PC-9 (cell line): ENCODE results near the gene RTBDN. TPM values are rescaled to one million over a fixed set of nuclear protein-coding genes. Genes with fewer than 3 reads are reported as not detected.

Experiments used
- BruUV-seq: library from RNA; stranded (reverse); fragments of 400-500 nt; replicated peaks from 2 replicates; lab custom pipeline; 2021; lab: Mats Ljungman, UMichigan
- CTCF ChIA-PET: fragments of 300-600 bp; sonication (Branson Sonifier 250); formaldehyde crosslinking; loops from one replicate; lab custom pipeline; 2022; ENCODE audit warnings: antibody characterized with exemption; lab: Charles Lee
- POLR2A ChIA-PET: fragments of 300-600 bp; sonication (Branson Sonifier 250); formaldehyde crosslinking; loops from one replicate; lab custom pipeline; 2022; ENCODE audit warnings: antibody characterized with exemption; ENCODE audit not compliant: unreplicated experiment; lab: Charles Lee
- DNase-seq, 2 experiments: peaks; one replicate each; pipeline versions ENCODE4 v3.0.0 to v3.0.0-alpha.2; 2015 to 2022; ENCODE audit warnings: mixed read lengths in 1 of 2
- H2AFZ ChIP-seq: fragments of 200-600 bp; sonication (generic); 2 replicates; pipeline ENCODE4 v1.8.1; 2017; ENCODE audit warnings: antibody characterized with exemption
- H3F3A ChIP-seq: fragments of 200-600 bp; sonication (generic); 2 replicates; pipeline ENCODE4 v1.8.1; 2017; ENCODE audit warnings: antibody characterized with exemption, mild to moderate bottlenecking, low read depth; ENCODE audit not compliant: insufficient read depth
- H3K27ac ChIP-seq: fragments of 200-600 bp; sonication (generic); 2 replicates; pipeline ENCODE4 v1.6.1; 2016; ENCODE audit warnings: mixed run types
- H3K27me3 ChIP-seq: fragments of 200-600 bp; sonication (generic); 2 replicates; pipeline ENCODE4 v1.6.1; 2016; ENCODE audit warnings: low read depth, mixed run types; ENCODE audit not compliant: insufficient read depth
- H3K36me3 ChIP-seq: fragments of 200-600 bp; sonication (generic); 2 replicates; pipeline ENCODE4 v1.6.1; 2016; ENCODE audit warnings: low read depth, mixed run types
- H3K4me1 ChIP-seq: fragments of 200-600 bp; sonication (generic); replicated peaks from 2 replicates; pipeline ENCODE4 v1.6.1; 2016; ENCODE audit warnings: mixed run types; ENCODE audit not compliant: insufficient read depth
- H3K4me2 ChIP-seq: fragments of 200-600 bp; sonication (generic); 2 replicates; pipeline ENCODE4 v1.6.1; 2017; ENCODE audit warnings: mixed run types
- H3K4me3 ChIP-seq: fragments of 200-600 bp; sonication (generic); 2 replicates; pipeline ENCODE4 v1.6.1; 2016; ENCODE audit warnings: mixed run types
- H3K79me2 ChIP-seq: fragments of 200-600 bp; sonication (generic); 2 replicates; pipeline ENCODE4 v1.6.1; 2017; ENCODE audit warnings: low read depth, mixed run types
- H3K9me2 ChIP-seq: fragments of 200-600 bp; sonication (generic); 2 replicates; pipeline ENCODE4 v1.8.1; 2017; ENCODE audit warnings: mild to moderate bottlenecking; ENCODE audit not compliant: insufficient read depth
- H3K9me3 ChIP-seq: fragments of 200-600 bp; sonication (generic); 2 replicates; pipeline ENCODE4 v1.8.1; 2016; ENCODE audit warnings: low read depth; ENCODE audit not compliant: insufficient read depth
- H4K20me1 ChIP-seq: fragments of 200-600 bp; sonication (generic); 2 replicates; pipeline ENCODE4 v1.8.1; 2017; ENCODE audit not compliant: insufficient read depth
- CTCF ChIP-seq: fragments of 200-600 bp; sonication (generic); conservative IDR thresholded peaks from 2 replicates; pipeline ENCODE4 v1.6.1; 2017; ENCODE audit warnings: mixed run types, antibody characterized with exemption, mild to moderate bottlenecking, moderate library complexity
- EZH2 ChIP-seq: fragments of 200-600 bp; sonication (generic); IDR thresholded peaks from 2 replicates; pipeline ENCODE4 v1.8.0; 2017; ENCODE audit warnings: antibody characterized with exemption, low read depth
- intact Hi-C: fragments of 100-400 bp; cut with micrococcal nuclease; formaldehyde crosslinking; loops from one replicate; pipeline ENCODE4 v1.10.0; 2022; ENCODE audit not compliant: unreplicated experiment
- total RNA-seq: library from RNA; stranded (reverse); gene quantifications from 2 replicates; pipeline ENCODE4 v1.2.3, GENCODE V29; 2021

RTBDN gene
- total RNA-seq, 1 experiment from 2014 or later, result 1.0 TPM

GRCh38 chr19:12797141-12797587 lies 37.2 kb downstream of the RTBDN start:
- Histone ChIP-seq H3K36me3 (peaks cover 7% of the 10 kb centered on the region; the same call in 1 of the 2 replicates), H2AFZ (no peak overlapping the region), H3F3A (peaks cover 73% of the 10 kb centered on the region), H3K27ac (no peak overlapping the region), H3K4me1 (peaks cover 34% of the 10 kb centered on the region), H3K79me2 (peaks cover 46% of the 10 kb centered on the region), H3K9me2 (no peaks in the 10 kb centered on the region), H3K4me3 (no peak overlapping the region), H3K9me3 (no peaks in the 10 kb centered on the region), H3K27me3 (no peaks in the 10 kb centered on the region), H3K4me2 (no peak overlapping the region), H4K20me1 (peaks cover 15% of the 10 kb centered on the region)
- BruUV-seq, result no TSS peak
- TF ChIP-seq EZH2, result no peak
- TF ChIP-seq CTCF, result no peak
- ChIA-PET POLR2A (no interaction called here), CTCF (interaction anchor here (0.7 kb wide), 1 partner anchor 44 kb away, joined by 9 read pairs; no protein-coding TSS in a partner anchor)
- no peak for DNase-seq
- intact Hi-C loops, result loop anchor here (2.0 kb wide), 2 partner anchors 30 to 50 kb away; no protein-coding TSS in a partner anchor

GRCh38 chr19:12796146-12797071 lies 38.0 kb downstream of the RTBDN start:
- Histone ChIP-seq H4K20me1 (peaks cover 22% of the 10 kb centered on the region), H3F3A (peaks cover 78% of the 10 kb centered on the region), H3K9me3 (no peaks in the 10 kb centered on the region), H3K4me2 (peak overlapping the region; percentile 71), H3K4me1 (peaks cover 33% of the 10 kb centered on the region), H3K79me2 (peaks cover 51% of the 10 kb centered on the region), H3K27me3 (no peaks in the 10 kb centered on the region), H3K9me2 (no peaks in the 10 kb centered on the region), H3K27ac (peak overlapping the region; percentile 31), H2AFZ (no peak overlapping the region), H3K36me3 (peaks cover 7% of the 10 kb centered on the region; the same call in 1 of the 2 replicates), H3K4me3 (peak overlapping the region; percentile 33; the same call in 1 of the 2 replicates)
- ChIA-PET CTCF (interaction anchor here (0.5 to 1.8 kb wide), 11 partner anchors 19 to 102 kb away, joined by 3 to 16 read pairs (median 4); no protein-coding TSS in a partner anchor), POLR2A (interaction anchor here (0.6 to 1.1 kb wide), 4 partner anchors 22 to 656 kb away, joined by 3 to 8 read pairs (median 4); partner anchors contain the start of gene ZNF20)
- DNase-seq, result peak; percentile 69 to 76
- TF ChIP-seq EZH2, result no peak
- TF ChIP-seq CTCF, result peak; percentile 98
- BruUV-seq, result no TSS peak
- intact Hi-C loops, result loop anchor here (1.0 to 2.0 kb wide), 4 partner anchors 19 to 50 kb away; no protein-coding TSS in a partner anchor

GRCh38 chr19:12794971-12795381 lies 39.4 kb downstream of the RTBDN start:
- no peak overlapping the region for H2AFZ ChIP-seq
- POLR2A ChIA-PET, result interaction anchor here (0.7 to 1.1 kb wide), 5 partner anchors 21 to 71 kb away, joined by 4 to 38 read pairs (median 18); no protein-coding TSS in a partner anchor
- H3K4me3 ChIP-seq, result no peak overlapping the region; the same call in 1 of the 2 replicates
- H3K36me3 ChIP-seq, result peaks cover 7% of the 10 kb centered on the region; the same call in 1 of the 2 replicates
- no TSS peak for BruUV-seq
- CTCF ChIA-PET, result interaction anchor here (0.7 to 1.8 kb wide), 4 partner anchors 29 to 146 kb away, joined by 4 to 14 read pairs (median 4); no protein-coding TSS in a partner anchor
- intact Hi-C loops, result no loop called here
- H3K4me1 ChIP-seq, result peaks cover 33% of the 10 kb centered on the region
- peaks cover 37% of the 10 kb centered on the region for H3K79me2 ChIP-seq
- no peaks in the 10 kb centered on the region for H3K27me3 ChIP-seq
- peaks cover 78% of the 10 kb centered on the region for H3F3A ChIP-seq
- H3K9me2 ChIP-seq, result no peaks in the 10 kb centered on the region
- TF ChIP-seq EZH2, result no peak
- no peak for DNase-seq
- H3K4me2 ChIP-seq, result peak overlapping the region; percentile 91
- no peak overlapping the region for H3K27ac ChIP-seq
- H4K20me1 ChIP-seq, result peaks cover 18% of the 10 kb centered on the region
- no peaks in the 10 kb centered on the region for H3K9me3 ChIP-seq
